ENCODE measurements around the gene PBXIP1. TPM values are rescaled to one million over a fixed set of nuclear protein-coding genes. Genes with fewer than 3 reads are reported as not detected.

Gene PBXIP1
- total and polyA plus RNA-seq, 2 experiments from 2014 or later: 53.0 to 61.0 TPM

DNA sequence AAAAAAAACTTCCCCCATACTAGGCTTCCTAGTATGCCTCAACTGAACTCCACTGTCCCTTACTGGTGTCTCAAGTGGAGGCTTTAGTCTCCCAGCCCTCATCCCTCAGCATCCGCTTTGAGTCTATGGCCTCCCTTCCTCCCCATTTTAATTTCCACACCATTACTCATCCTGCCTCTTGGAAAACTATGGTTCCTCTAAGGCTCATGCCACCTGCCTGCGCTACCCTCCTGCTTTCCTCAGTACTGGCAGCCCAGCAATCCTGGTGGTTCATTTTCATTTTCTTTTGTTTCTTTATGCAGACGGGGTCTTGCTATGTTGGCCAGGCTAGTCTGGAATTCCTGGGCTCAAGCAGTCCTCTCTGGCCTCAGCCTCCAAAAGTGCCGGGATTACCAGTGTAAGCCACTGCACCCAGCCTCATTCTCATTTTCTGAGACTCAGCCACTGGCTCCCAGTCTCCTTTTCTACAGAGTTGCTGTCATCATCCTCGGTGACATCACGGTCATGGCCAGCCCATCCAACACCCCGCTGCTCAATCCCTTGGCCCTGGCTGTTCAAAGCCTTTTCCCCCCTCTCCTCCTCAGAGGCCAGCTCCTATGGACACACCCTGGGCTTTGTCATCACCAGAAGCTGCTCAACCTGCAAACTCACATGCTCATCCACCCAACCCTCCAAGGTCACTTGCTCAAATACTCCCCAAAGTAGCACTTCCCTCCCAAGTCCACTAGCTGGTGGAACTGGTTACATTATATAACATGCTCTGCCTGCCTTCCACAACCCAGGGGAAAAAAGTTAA, 17.1 kb downstream of the PBXIP1 start:
- Histone ChIP-seq H3K79me2 (peaks cover 9% of the 10 kb centered on the region), H3K27me3 (no peaks in the 10 kb centered on the region), H3K4me1 (ENCODE audit: insufficient read depth) (peaks cover 15% of the 10 kb centered on the region), H4K20me1 (ENCODE audit: insufficient read depth, poor library complexity, severe bottlenecking) (no peaks in the 10 kb centered on the region), H3K27ac (peak overlapping the region; percentile 96), H3K9me2 (replicated peaks; ENCODE audit: insufficient read depth) (no peaks in the 10 kb centered on the region), H3K4me3 (no peak overlapping the region), H3K9me3 (ENCODE audit: low read depth) (no peaks in the 10 kb centered on the region), H3K36me3 (replicated peaks; ENCODE audit: insufficient read depth, low read depth) (no peaks in the 10 kb centered on the region), H2AFZ (no peak overlapping the region), H3K4me2 (no peak overlapping the region)
- TF ChIP-seq EZH2 (IDR thresholded peaks at IDR 0.05; ENCODE audit: borderline replicate concordance) (no peak), EZH2phosphoT487 (IDR thresholded peaks at IDR 0.05; ENCODE audit: low read depth, severe bottlenecking, unreplicated experiment) (no peak)
- TF ChIP-seq, protein P1, sequence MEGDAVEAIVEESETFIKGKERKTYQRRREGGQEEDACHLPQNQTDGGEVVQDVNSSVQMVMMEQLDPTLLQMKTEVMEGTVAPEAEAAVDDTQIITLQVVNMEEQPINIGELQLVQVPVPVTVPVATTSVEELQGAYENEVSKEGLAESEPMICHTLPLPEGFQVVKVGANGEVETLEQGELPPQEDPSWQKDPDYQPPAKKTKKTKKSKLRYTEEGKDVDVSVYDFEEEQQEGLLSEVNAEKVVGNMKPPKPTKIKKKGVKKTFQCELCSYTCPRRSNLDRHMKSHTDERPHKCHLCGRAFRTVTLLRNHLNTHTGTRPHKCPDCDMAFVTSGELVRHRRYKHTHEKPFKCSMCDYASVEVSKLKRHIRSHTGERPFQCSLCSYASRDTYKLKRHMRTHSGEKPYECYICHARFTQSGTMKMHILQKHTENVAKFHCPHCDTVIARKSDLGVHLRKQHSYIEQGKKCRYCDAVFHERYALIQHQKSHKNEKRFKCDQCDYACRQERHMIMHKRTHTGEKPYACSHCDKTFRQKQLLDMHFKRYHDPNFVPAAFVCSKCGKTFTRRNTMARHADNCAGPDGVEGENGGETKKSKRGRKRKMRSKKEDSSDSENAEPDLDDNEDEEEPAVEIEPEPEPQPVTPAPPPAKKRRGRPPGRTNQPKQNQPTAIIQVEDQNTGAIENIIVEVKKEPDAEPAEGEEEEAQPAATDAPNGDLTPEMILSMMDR (IDR thresholded peaks at IDR 0.05; ENCODE audit: poor library complexity): no peak
- 95% methylated on average over 7 of the region's 7 CpGs for WGBS (ENCODE audit: low lambda C conversion rate, missing lambda C conversion rate)
- peak; percentile 48 for DNase-seq (ENCODE audit: low spot score)

DNA sequence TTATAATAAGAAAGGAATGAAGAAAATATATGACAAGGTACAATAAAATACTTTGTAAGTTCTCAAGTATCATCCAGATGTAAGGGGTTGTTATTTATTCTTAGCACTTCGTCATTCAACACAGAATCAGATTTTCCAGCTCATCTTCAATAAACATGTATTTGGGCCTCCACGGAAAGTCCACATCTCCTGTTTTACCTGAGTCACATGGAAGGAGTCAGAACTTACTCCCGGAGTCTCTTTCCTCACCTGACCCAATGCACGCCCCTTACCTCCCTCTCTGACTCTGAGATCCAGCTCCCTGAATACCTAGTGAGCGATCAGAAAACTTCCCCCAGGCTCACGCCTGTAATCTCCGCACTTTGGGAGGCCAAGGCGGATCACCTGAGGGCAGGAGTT, 17.9 kb downstream of the PBXIP1 start:
- WGBS (ENCODE audit: low lambda C conversion rate, missing lambda C conversion rate): 82% methylated on average over 8 of the region's 8 CpGs

GRCh38 chr1:154937085-154937987, 18.6 kb downstream of the PBXIP1 start:
- WGBS (ENCODE audit: low lambda C conversion rate, missing lambda C conversion rate): 1% methylated on average over 36 of the region's 36 CpGs
- Histone ChIP-seq H3K4me1 (ENCODE audit: insufficient read depth) (peaks cover 8% of the 10 kb centered on the region), H3K79me2 (peaks cover 9% of the 10 kb centered on the region), H3K4me2 (peak overlapping the region; percentile 69), H4K20me1 (ENCODE audit: insufficient read depth, poor library complexity, severe bottlenecking) (no peaks in the 10 kb centered on the region), H3K27ac (peak overlapping the region; percentile 96), H3K9me2 (replicated peaks; ENCODE audit: insufficient read depth) (no peaks in the 10 kb centered on the region), H3K36me3 (replicated peaks; ENCODE audit: insufficient read depth, low read depth) (no peaks in the 10 kb centered on the region), H3K9me3 (ENCODE audit: low read depth) (no peaks in the 10 kb centered on the region), H2AFZ (peak overlapping the region; percentile 71), H3K4me3 (peak overlapping the region; percentile 26), H3K27me3 (no peaks in the 10 kb centered on the region)
- no peak for TF ChIP-seq EZH2phosphoT487 (IDR thresholded peaks at IDR 0.05; ENCODE audit: low read depth, severe bottlenecking, unreplicated experiment)
- TF ChIP-seq, protein P1 (IDR thresholded peaks at IDR 0.05; ENCODE audit: poor library complexity): peak; percentile 23
- TF ChIP-seq EZH2 (IDR thresholded peaks at IDR 0.05; ENCODE audit: borderline replicate concordance): no peak
- peak; percentile 95 for DNase-seq (ENCODE audit: low spot score)

More for the DNA sequence above, 17.9 kb downstream of the PBXIP1 start:
- H3K36me3 ChIP-seq (replicated peaks; ENCODE audit: insufficient read depth, low read depth): no peaks in the 10 kb centered on the region
- H3K9me2 ChIP-seq (replicated peaks; ENCODE audit: insufficient read depth): no peaks in the 10 kb centered on the region
- peaks cover 8% of the 10 kb centered on the region for H3K4me1 ChIP-seq (ENCODE audit: insufficient read depth)
- TF ChIP-seq, protein P1 (IDR thresholded peaks at IDR 0.05; ENCODE audit: poor library complexity): no peak
- no peak for TF ChIP-seq EZH2 (IDR thresholded peaks at IDR 0.05; ENCODE audit: borderline replicate concordance)
- no peak for TF ChIP-seq EZH2phosphoT487 (IDR thresholded peaks at IDR 0.05; ENCODE audit: low read depth, severe bottlenecking, unreplicated experiment)
- no peak overlapping the region for H2AFZ ChIP-seq
- peak overlapping the region; percentile 96 for H3K27ac ChIP-seq
- H3K9me3 ChIP-seq (ENCODE audit: low read depth): no peaks in the 10 kb centered on the region
- H4K20me1 ChIP-seq (ENCODE audit: insufficient read depth, poor library complexity, severe bottlenecking): no peaks in the 10 kb centered on the region
- H3K4me3 ChIP-seq: no peak overlapping the region
- no peaks in the 10 kb centered on the region for H3K27me3 ChIP-seq
- no peak for DNase-seq (ENCODE audit: low spot score)
- peaks cover 9% of the 10 kb centered on the region for H3K79me2 ChIP-seq
- peak overlapping the region; percentile 69 for H3K4me2 ChIP-seq

Measured in hepatocyte (in vitro differentiated cells).